A549 (cell line): Measurements from ENCODE around the gene CBLC. TPM values are rescaled to one million over a fixed set of nuclear protein-coding genes. Genes with fewer than 3 reads are reported as not detected.

Source experiments
- ATAC-seq, 2 experiments: fragments of 200-7000 bp in 1 of 2; fragments of >200 bp in 1 of 2; cut with Nextera tagmentation in 1 of 2; cut with Tn5 transposase in 1 of 2; 3 replicates each; pipeline versions ENCODE4 v1.8.0 to v1.9.1; 2018 to 2020; ENCODE audit warnings: mild to moderate bottlenecking in 1 of 2, moderate library complexity in 1 of 2
- CTCF ChIA-PET: fragments of 300-600 bp; sonication (Branson Sonifier 250); formaldehyde crosslinking; extraction: SDS; loops from one replicate; lab custom pipeline; 2021; ENCODE audit warnings: antibody characterized with exemption, inconsistent platforms; lab: Yijun Ruan, JAX
- POLR2A ChIA-PET: fragments of 350-600 bp; formaldehyde crosslinking; extraction: SDS; loops from one replicate; lab custom pipeline; 2021; ENCODE audit warnings: antibody characterized with exemption, inconsistent platforms; lab: Yijun Ruan, JAX
- DNase-seq, 2 experiments: peaks; one replicate each; pipeline versions ENCODE4 v3.0.0 to v3.0.0-alpha.2; 2011 to 2016; ENCODE audit warnings: low read depth in 1 of 2, low spot score in 1 of 2
- FAIRE-seq: peaks from 2 replicates; lab custom pipeline; 2011; peaks lifted over from hg19 to GRCh38; lab: Jason Lieb, UNC
- H3K27ac ChIP-seq, 2 experiments: fragments of >200 bp; sonication (Bioruptor Twin); formaldehyde crosslinking; 3 replicates each; pipeline ENCODE4 v1.5.1; 2016 to 2017
- H3K4me1 ChIP-seq: fragments of >200 bp; sonication (Bioruptor Twin); formaldehyde crosslinking; 3 replicates; pipeline ENCODE4 v1.6.1; 2016
- H3K4me2 ChIP-seq: fragments of >200 bp; sonication (Bioruptor Twin); formaldehyde crosslinking; 3 replicates; pipeline ENCODE4 v1.6.1; 2016
- H3K4me3 ChIP-seq: fragments of >200 bp; sonication (Bioruptor Twin); formaldehyde crosslinking; 3 replicates; pipeline ENCODE4 v1.5.1; 2016
- H3K9me3 ChIP-seq: fragments of >200 bp; sonication (Bioruptor Twin); formaldehyde crosslinking; 3 replicates; pipeline ENCODE4 v1.6.1; 2016
- ATOH8 ChIP-seq: fragments of 250-450 bp; sonication (Bioruptor Pico); IDR thresholded peaks from 2 replicates; pipeline ENCODE4 v1.5.0; 2020; ENCODE audit warnings: low read depth, mild to moderate bottlenecking, moderate library complexity
- BHLHE40 ChIP-seq: IDR thresholded peaks from 2 replicates; pipeline ENCODE4 v1.6.1; 2012; ENCODE audit warnings: low read depth, low read length, inconsistent platforms
- CBX2 ChIP-seq: fragments of 200-600 bp; sonication (generic); IDR thresholded peaks from 2 replicates; pipeline ENCODE4 v1.6.1; 2016; ENCODE audit warnings: low read depth, mild to moderate bottlenecking, borderline replicate concordance
- CBX8 ChIP-seq: fragments of 200-600 bp; sonication (generic); IDR thresholded peaks from 2 replicates; pipeline ENCODE4 v1.6.1; 2016
- CHD2 ChIP-seq: fragments of 150-350 bp; IDR thresholded peaks from 2 replicates; pipeline ENCODE4 v1.6.1; 2014; ENCODE audit warnings: low read length; ENCODE audit not compliant: partially characterized antibody
- CHD4 ChIP-seq: fragments of 200-600 bp; sonication (generic); IDR thresholded peaks from 2 replicates; pipeline ENCODE4 v1.6.1; 2016; ENCODE audit warnings: antibody characterized with exemption, mild to moderate bottlenecking, borderline replicate concordance
- EHF ChIP-seq: fragments of 250-450 bp; sonication (Bioruptor Pico); IDR thresholded peaks from 2 replicates; pipeline ENCODE4 v1.5.0; 2020; ENCODE audit warnings: mild to moderate bottlenecking
- FOSB ChIP-seq: fragments of 250-450 bp; sonication (Bioruptor Pico); IDR thresholded peaks from 2 replicates; pipeline ENCODE4 v1.5.0; 2020; ENCODE audit warnings: mild to moderate bottlenecking, moderate library complexity
- FOSL2 ChIP-seq, 2 experiments: fragments of 450-650 bp in 1 of 2; fragments of >200 bp in 1 of 2; sonication (Bioruptor Twin) in 1 of 2; formaldehyde crosslinking; IDR thresholded peaks; 2 replicates each; pipeline versions ENCODE4 v1.5.0 to v1.6.1; 2016 to 2020; ENCODE audit warnings: mild to moderate bottlenecking in 1 of 2, moderate library complexity in 1 of 2
- HDAC2 ChIP-seq: fragments of 200-600 bp; sonication (generic); IDR thresholded peaks from 2 replicates; pipeline ENCODE4 v1.6.1; 2016
- HEYL ChIP-seq: fragments of 250-450 bp; sonication (Bioruptor Pico); IDR thresholded peaks from 2 replicates; pipeline ENCODE4 v1.8.0; 2021; ENCODE audit warnings: mild to moderate bottlenecking, moderate library complexity
- HMGXB4 ChIP-seq: fragments of 250-450 bp; sonication (Bioruptor Pico); IDR thresholded peaks from 2 replicates; pipeline ENCODE4 v1.5.0; 2021; ENCODE audit warnings: mild to moderate bottlenecking, moderate library complexity, borderline replicate concordance
- JUN ChIP-seq, 2 experiments: fragments of >200 bp; sonication (Bioruptor Twin); formaldehyde crosslinking; IDR thresholded peaks; 2 replicates in 1 of 2; 3 replicates in 1 of 2; pipeline ENCODE4 v1.6.1; 2016 to 2017
- MAFK ChIP-seq: fragments of 450-650 bp; IDR thresholded peaks from 2 replicates; pipeline ENCODE4 v1.6.1; 2014; ENCODE audit not compliant: partially characterized antibody
- MAZ ChIP-seq: fragments of 150-350 bp; IDR thresholded peaks from 2 replicates; pipeline ENCODE4 v1.6.1; 2014; ENCODE audit warnings: antibody characterized with exemption, low read depth, low read length, borderline replicate concordance
- NFE2L2 ChIP-seq: fragments of 150-350 bp; conservative IDR thresholded peaks from 2 replicates; pipeline ENCODE4 v1.6.1; 2014; ENCODE audit warnings: low read length
- NPAS2 ChIP-seq: fragments of 250-450 bp; sonication (Bioruptor Pico); IDR thresholded peaks from 2 replicates; pipeline ENCODE4 v1.8.0; 2022; ENCODE audit warnings: mild to moderate bottlenecking, moderate library complexity, borderline replicate concordance
- NR3C1 ChIP-seq: fragments of >200 bp; sonication (Bioruptor Twin); formaldehyde crosslinking; IDR thresholded peaks from 3 replicates; pipeline ENCODE4 v1.6.1; 2017
- POLR2AphosphoS2 ChIP-seq: conservative IDR thresholded peaks from 2 replicates; pipeline ENCODE4 v1.6.1; 2012; ENCODE audit warnings: low read length, improper control_type of control experiment, inconsistent platforms
- RAD21 ChIP-seq, 2 experiments: fragments of >200 bp in 1 of 2; sonication (Bioruptor Twin) in 1 of 2; formaldehyde crosslinking in 1 of 2; IDR thresholded peaks in 1 of 2; conservative IDR thresholded peaks in 1 of 2; 2 replicates in 1 of 2; 3 replicates in 1 of 2; pipeline ENCODE4 v1.6.1; 2012 to 2018; ENCODE audit warnings: inconsistent platforms in 1 of 2
- RARB ChIP-seq: fragments of 250-450 bp; sonication (Bioruptor Pico); IDR thresholded peaks from 2 replicates; pipeline ENCODE4 v1.8.0; 2021; ENCODE audit warnings: mild to moderate bottlenecking, moderate library complexity
- RCOR1 ChIP-seq: fragments of 150-350 bp; IDR thresholded peaks from 2 replicates; pipeline ENCODE4 v1.6.1; 2014; ENCODE audit warnings: antibody characterized with exemption, low read length, low read depth
- SREBF2 ChIP-seq: fragments of 450-650 bp; IDR thresholded peaks from 2 replicates; pipeline ENCODE4 v1.6.1; 2014; ENCODE audit warnings: mild to moderate bottlenecking, moderate library complexity
- ZNF302 ChIP-seq: fragments of 250-450 bp; sonication (Bioruptor Pico); IDR thresholded peaks from 2 replicates; pipeline ENCODE4 v1.9.0; 2021; ENCODE audit warnings: inconsistent platforms, mild to moderate bottlenecking, moderate library complexity
- WGBS: methylation state at CpG from one replicate; pipeline ENCODE4 v1.1.6; 2017; ENCODE audit errors: missing lambda C conversion rate; 5-methylcytosine and 5-hydroxymethylcytosine counted together
- polyA plus RNA-seq, 4 experiments: library from polyadenylated mRNA; depleted of rRNA in 3 of 4; stranded (reverse); fragments of >200 nt; fragmentation: RNase III in 1 of 4; extraction: RNeasy Plus Mini Kit Qiagen cat#74134 plus additional on column Dnase treatment in 1 of 4; gene quantifications; 2 replicates in 3 of 4; 3 replicates in 1 of 4; pipeline ENCODE4 v1.2.3, GENCODE V29; 2011 to 2017
- TF ChIP-seq, protein P1 (sequence below): IDR thresholded peaks from 2 replicates; pipeline ENCODE4 v1.6.1; 2012
- TF ChIP-seq, protein P2 (sequence below): fragments of 450-650 bp; IDR thresholded peaks from 2 replicates; pipeline ENCODE4 v1.6.1; 2014; ENCODE audit warnings: antibody characterized with exemption
- TF ChIP-seq, protein P3 (sequence below): IDR thresholded peaks from 2 replicates; pipeline ENCODE4 v1.6.1; 2012; ENCODE audit warnings: low read depth, borderline replicate concordance
- TF ChIP-seq, protein P4 (sequence below): fragments of >200 bp; sonication (Bioruptor Twin); formaldehyde crosslinking; IDR thresholded peaks from 2 replicates; pipeline ENCODE4 v1.6.1; 2016

Gene CBLC
- polyA plus RNA-seq, 2 of the 4 experiments (the other 2 are of a cell fraction), result not detected

DNA sequence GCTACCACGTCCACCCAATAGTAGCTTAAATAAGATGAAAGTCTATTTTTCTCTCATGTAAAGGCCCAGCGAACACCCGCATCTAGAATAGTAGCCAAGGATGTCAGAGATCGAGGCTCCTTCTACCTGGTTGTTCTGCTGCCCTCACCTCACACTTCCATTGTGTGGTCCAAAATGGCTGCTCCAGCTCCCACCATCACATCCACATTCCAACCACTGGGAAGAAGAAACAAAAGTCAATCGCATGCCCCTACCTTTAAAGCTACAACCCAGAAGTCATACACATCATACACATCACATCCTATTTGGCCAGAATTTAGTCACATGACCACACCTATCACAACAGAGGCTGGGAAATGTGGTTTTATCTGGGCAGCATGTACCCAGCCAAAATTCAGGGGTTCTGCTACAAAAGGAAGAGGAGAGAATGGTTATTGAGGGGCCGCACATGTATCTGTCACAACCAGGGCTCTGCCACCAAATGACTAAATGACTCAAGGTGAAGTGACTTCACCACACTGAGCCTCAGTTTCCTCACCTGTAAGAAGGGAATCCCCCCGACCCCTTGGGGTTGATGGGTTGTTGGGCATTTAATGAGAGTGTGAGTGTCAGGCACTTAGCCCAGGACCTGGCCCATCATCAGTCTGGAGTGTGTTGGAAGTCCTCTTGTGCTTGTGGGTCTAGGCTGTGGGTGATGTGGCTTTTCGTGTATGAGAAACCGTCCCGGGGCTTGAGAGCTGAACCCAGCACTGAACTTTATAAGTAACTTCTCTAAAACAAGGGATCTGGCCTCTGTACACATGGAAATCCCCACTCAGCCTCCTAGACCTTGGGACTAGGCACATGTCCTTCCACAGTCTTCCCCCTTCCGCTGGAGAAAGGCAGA is 10.2 kb upstream of the CBLC start:
- no peak overlapping the region for H3K4me3 ChIP-seq
- H3K4me1 ChIP-seq, result peaks cover 47% of the 10 kb centered on the region
- CTCF ChIA-PET, result interaction anchor here (0.7 to 48.5 kb wide), 14 partner anchors 10 to 191 kb away, joined by 3 to 1899 read pairs (median 4); partner anchors contain the start of gene BCL3
- DNase-seq, result no peak
- no peak overlapping the region for H3K4me2 ChIP-seq
- peak overlapping the region; percentile 56 to 88 for H3K27ac ChIP-seq
- no peak for FAIRE-seq
- POLR2A ChIA-PET, result interaction anchor here (2.1 kb wide), 1 partner anchor 22 kb away, joined by 6 read pairs; no protein-coding TSS in a partner anchor
- ATAC-seq, result no peak
- 72% methylated on average over 11 of the region's 11 CpGs for WGBS
- no peaks in the 10 kb centered on the region for H3K9me3 ChIP-seq
- TF ChIP-seq, protein P1, sequence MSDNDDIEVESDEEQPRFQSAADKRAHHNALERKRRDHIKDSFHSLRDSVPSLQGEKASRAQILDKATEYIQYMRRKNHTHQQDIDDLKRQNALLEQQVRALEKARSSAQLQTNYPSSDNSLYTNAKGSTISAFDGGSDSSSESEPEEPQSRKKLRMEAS, result no peak
- TF ChIP-seq FOSB (no peak), CBX8 (no peak), NR3C1 (no peak)
- TF ChIP-seq, protein P2, sequence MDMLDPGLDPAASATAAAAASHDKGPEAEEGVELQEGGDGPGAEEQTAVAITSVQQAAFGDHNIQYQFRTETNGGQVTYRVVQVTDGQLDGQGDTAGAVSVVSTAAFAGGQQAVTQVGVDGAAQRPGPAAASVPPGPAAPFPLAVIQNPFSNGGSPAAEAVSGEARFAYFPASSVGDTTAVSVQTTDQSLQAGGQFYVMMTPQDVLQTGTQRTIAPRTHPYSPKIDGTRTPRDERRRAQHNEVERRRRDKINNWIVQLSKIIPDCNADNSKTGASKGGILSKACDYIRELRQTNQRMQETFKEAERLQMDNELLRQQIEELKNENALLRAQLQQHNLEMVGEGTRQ, result peak; percentile 59; the same call in 1 of the 2 replicates

DNA sequence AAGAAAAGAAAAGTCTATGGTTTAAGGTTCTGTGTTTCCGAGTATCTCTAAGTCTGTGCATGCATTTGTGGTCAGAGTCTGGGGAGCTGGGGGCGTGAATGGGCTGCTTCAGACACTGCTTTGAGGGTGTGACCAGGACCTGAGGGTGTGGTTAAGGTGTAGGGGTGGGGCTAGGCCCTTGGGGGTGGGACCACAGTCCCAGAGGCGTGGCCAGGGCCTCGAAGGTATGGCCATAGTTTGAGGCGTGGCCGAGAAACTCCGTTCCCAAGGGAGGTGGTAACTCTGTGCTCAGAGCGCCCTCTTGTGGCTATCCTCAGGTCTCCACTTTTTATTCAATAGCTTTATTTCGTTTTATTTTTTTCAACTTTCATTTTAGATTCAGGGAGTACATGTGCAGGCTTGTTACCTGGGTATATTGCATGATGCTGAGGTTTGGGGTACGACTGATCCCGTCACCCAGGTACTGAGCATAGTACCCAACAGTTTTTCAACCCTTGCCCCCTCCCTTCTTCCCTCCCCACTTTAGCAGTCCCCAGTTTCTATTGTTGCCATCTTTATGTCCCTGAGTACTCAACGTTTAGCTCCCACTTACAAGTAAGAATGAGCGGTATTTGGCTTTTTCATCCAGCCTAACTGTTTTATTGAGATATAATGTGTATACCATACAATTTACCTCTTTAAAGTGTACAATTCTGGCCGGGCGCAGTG is 7.0 kb upstream of the CBLC start:
- Histone ChIP-seq H3K4me3 (no peak overlapping the region), H3K9me3 (no peaks in the 10 kb centered on the region), H3K27ac (peak overlapping the region; percentile 74 to 88), H3K4me1 (peaks cover 47% of the 10 kb centered on the region), H3K4me2 (peak overlapping the region; percentile 55)
- FAIRE-seq (peak; percentile 94), DNase-seq (peak; percentile 99), ATAC-seq (peak; percentile 96 to 99)
- 14% methylated on average over 15 of the region's 15 CpGs for WGBS
- ChIA-PET POLR2A (interaction anchor here (0.5 to 1.5 kb wide), 13 partner anchors 17 to 697 kb away, joined by 3 to 49 read pairs (median 4); partner anchors contain the start of genes FOSB and NECTIN2), CTCF (interaction anchor here (0.6 to 48.5 kb wide), 60 partner anchors 9 to 632 kb away, joined by 3 to 1899 read pairs (median 6); partner anchors contain the start of genes BCAM, BCL3, CEACAM16 and CEACAM19)
- TF ChIP-seq RARB (CRISPR knock-in tag) (no peak), BHLHE40 (no peak), NPAS2 (CRISPR knock-in tag) (no peak), HMGXB4 (CRISPR knock-in tag) (no peak), CHD2 (no peak), POLR2AphosphoS2 (no peak), CBX2 (no peak), MAFK (no peak), JUN (IDR thresholded peaks at IDR 0.05) (peak; percentile 32 to 54; a peak in 2 of 5 replicates), ATOH8 (CRISPR knock-in tag) (no peak), NFE2L2 (no peak), MAZ (peak; percentile 88; the same call in 1 of the 2 replicates), FOSL2 (IDR thresholded peaks at IDR 0.05) (no peak), FOSL2 (CRISPR knock-in tag; IDR thresholded peaks at IDR 0.05) (no peak), RAD21 (conservative IDR thresholded peaks at IDR 0.05 in 1 of 2, IDR thresholded peaks at IDR 0.05 in 1 of 2) (peak; percentile 100), SREBF2 (no peak), CHD4 (no peak), HDAC2 (no peak), CBX8 (no peak), FOSB (no peak), HEYL (CRISPR knock-in tag) (no peak), EHF (no peak), ZNF302 (no peak), RCOR1 (no peak), NR3C1 (no peak)
- TF ChIP-seq, protein P3, sequence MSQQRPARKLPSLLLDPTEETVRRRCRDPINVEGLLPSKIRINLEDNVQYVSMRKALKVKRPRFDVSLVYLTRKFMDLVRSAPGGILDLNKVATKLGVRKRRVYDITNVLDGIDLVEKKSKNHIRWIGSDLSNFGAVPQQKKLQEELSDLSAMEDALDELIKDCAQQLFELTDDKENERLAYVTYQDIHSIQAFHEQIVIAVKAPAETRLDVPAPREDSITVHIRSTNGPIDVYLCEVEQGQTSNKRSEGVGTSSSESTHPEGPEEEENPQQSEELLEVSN, result no peak
- TF ChIP-seq, protein P2, result no peak
- TF ChIP-seq, protein P4, sequence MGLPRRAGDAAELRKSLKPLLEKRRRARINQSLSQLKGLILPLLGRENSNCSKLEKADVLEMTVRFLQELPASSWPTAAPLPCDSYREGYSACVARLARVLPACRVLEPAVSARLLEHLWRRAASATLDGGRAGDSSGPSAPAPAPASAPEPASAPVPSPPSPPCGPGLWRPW, result no peak
